Hepatocyte (in vitro differentiated cells): ENCODE data around the gene NECAB2. TPM values are rescaled to one million over a fixed set of nuclear protein-coding genes. Genes with fewer than 3 reads are reported as not detected.

ENCODE experiments used
- DNase-seq: peaks from one replicate; pipeline ENCODE4 v3.0.0-alpha.2; 2016; ENCODE audit warnings: low spot score
- H2AFZ ChIP-seq: fragments of 200-600 bp; sonication (generic); 2 replicates; pipeline ENCODE4 v1.6.0; 2016; ENCODE audit warnings: antibody characterized with exemption, mild to moderate bottlenecking
- H3K27ac ChIP-seq: fragments of 200-600 bp; sonication (generic); 2 replicates; pipeline ENCODE4 v1.5.1; 2016; ENCODE audit warnings: mild to moderate bottlenecking
- H3K27me3 ChIP-seq: fragments of 200-600 bp; sonication (generic); 2 replicates; pipeline ENCODE4 v1.6.1; 2016
- H3K36me3 ChIP-seq: fragments of 200-600 bp; sonication (generic); replicated peaks from 2 replicates; pipeline ENCODE4 v1.5.1; 2016; ENCODE audit warnings: low read depth; ENCODE audit not compliant: insufficient read depth
- H3K4me1 ChIP-seq: fragments of 200-600 bp; sonication (generic); 2 replicates; pipeline ENCODE4 v1.5.1; 2016; ENCODE audit warnings: mild to moderate bottlenecking, moderate library complexity; ENCODE audit not compliant: insufficient read depth
- H3K4me2 ChIP-seq: fragments of 200-600 bp; sonication (generic); 2 replicates; pipeline ENCODE4 v1.6.0; 2016
- H3K4me3 ChIP-seq: fragments of 200-600 bp; sonication (generic); 2 replicates; pipeline ENCODE4 v1.5.1; 2016; ENCODE audit warnings: mild to moderate bottlenecking
- H3K79me2 ChIP-seq: fragments of 200-600 bp; sonication (generic); 2 replicates; pipeline ENCODE4 v1.6.0; 2017; ENCODE audit warnings: mild to moderate bottlenecking
- H3K9me2 ChIP-seq: fragments of 200-600 bp; sonication (generic); replicated peaks from 2 replicates; pipeline ENCODE4 v1.6.0; 2017; ENCODE audit warnings: mild to moderate bottlenecking; ENCODE audit not compliant: insufficient read depth
- H3K9me3 ChIP-seq: fragments of 200-600 bp; sonication (generic); 2 replicates; pipeline ENCODE4 v1.5.1; 2016; ENCODE audit warnings: low read depth, mild to moderate bottlenecking
- H4K20me1 ChIP-seq: fragments of 200-600 bp; sonication (generic); 2 replicates; pipeline ENCODE4 v1.6.0; 2016; ENCODE audit warnings: mild to moderate bottlenecking; ENCODE audit not compliant: insufficient read depth, poor library complexity, severe bottlenecking
- EZH2 ChIP-seq: fragments of 200-600 bp; sonication (generic); IDR thresholded peaks from 2 replicates; pipeline ENCODE4 v1.6.1; 2016; ENCODE audit warnings: antibody characterized with exemption, mild to moderate bottlenecking, borderline replicate concordance
- EZH2phosphoT487 ChIP-seq: fragments of 200-600 bp; sonication (generic); IDR thresholded peaks from one replicate; pipeline ENCODE4 v1.6.1; 2018; ENCODE audit warnings: antibody characterized with exemption, mild to moderate bottlenecking, low read depth, moderate library complexity; ENCODE audit not compliant: unreplicated experiment, severe bottlenecking
- WGBS: methylation state at CpG from one replicate; pipeline ENCODE4 v1.1.6; 2016; ENCODE audit warnings: low lambda C conversion rate; ENCODE audit errors: missing lambda C conversion rate; 5-methylcytosine and 5-hydroxymethylcytosine counted together
- polyA plus RNA-seq: library from polyadenylated mRNA; unstranded; fragments of >200 nt; fragmentation: Nextera tagmentation; extraction: Ambion mirVana; gene quantifications from 2 replicates; pipeline ENCODE4 v1.2.1, GENCODE V29; 2016
- total RNA-seq: library from RNA; depleted of rRNA; stranded (reverse); fragments of >200 nt; gene quantifications from 2 replicates; pipeline ENCODE4 v1.2.3, GENCODE V29; 2014
- TF ChIP-seq, protein P1 (sequence below): fragments of 200-600 bp; sonication (generic); IDR thresholded peaks from 2 replicates; pipeline ENCODE4 v1.5.1; 2016; ENCODE audit warnings: antibody characterized with exemption, mild to moderate bottlenecking; ENCODE audit not compliant: poor library complexity

NECAB2 gene
- total and polyA plus RNA-seq, 2 experiments from 2014 or later, result 1.1 TPM; not detected in 1

DNA sequence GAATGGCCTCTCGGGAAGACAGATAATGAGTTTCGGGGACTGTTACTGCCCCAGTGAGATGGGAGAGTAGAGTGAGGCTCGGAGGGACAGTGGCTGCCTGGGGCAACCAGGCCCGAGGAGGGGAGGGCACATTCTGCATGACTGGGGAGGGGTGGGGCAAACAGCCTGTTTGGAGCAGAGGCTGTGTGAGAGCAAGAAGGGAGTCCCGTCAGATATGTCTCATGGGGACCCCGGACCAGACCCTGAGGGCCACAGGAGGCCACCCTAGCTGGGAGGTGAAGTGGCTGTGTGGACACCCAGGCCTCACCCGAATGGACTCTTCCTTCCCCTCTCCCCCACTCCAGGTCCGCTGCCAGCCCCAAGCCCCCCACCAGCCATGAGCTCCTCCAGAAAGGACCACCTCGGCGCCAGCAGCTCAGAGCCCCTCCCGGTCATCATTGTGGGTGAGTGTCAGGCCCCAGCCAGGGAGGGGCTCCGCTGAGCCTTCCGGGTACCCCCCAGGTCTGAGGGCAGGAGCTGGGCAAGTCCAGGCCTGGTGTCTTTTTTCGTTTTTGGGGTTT, 10.7 kb upstream of the NECAB2 start:
- no peaks in the 10 kb centered on the region for H3K79me2 ChIP-seq
- no peaks in the 10 kb centered on the region for H4K20me1 ChIP-seq
- H2AFZ ChIP-seq, result no peak overlapping the region
- DNase-seq, result no peak
- no peaks in the 10 kb centered on the region for H3K27me3 ChIP-seq
- H3K9me2 ChIP-seq, result no peaks in the 10 kb centered on the region
- H3K4me1 ChIP-seq, result peaks cover 10% of the 10 kb centered on the region
- H3K27ac ChIP-seq, result no peak overlapping the region
- no peaks in the 10 kb centered on the region for H3K36me3 ChIP-seq
- TF ChIP-seq, protein P1, sequence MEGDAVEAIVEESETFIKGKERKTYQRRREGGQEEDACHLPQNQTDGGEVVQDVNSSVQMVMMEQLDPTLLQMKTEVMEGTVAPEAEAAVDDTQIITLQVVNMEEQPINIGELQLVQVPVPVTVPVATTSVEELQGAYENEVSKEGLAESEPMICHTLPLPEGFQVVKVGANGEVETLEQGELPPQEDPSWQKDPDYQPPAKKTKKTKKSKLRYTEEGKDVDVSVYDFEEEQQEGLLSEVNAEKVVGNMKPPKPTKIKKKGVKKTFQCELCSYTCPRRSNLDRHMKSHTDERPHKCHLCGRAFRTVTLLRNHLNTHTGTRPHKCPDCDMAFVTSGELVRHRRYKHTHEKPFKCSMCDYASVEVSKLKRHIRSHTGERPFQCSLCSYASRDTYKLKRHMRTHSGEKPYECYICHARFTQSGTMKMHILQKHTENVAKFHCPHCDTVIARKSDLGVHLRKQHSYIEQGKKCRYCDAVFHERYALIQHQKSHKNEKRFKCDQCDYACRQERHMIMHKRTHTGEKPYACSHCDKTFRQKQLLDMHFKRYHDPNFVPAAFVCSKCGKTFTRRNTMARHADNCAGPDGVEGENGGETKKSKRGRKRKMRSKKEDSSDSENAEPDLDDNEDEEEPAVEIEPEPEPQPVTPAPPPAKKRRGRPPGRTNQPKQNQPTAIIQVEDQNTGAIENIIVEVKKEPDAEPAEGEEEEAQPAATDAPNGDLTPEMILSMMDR, result no peak
- no peak for TF ChIP-seq EZH2
- TF ChIP-seq EZH2phosphoT487, result no peak
- H3K4me3 ChIP-seq, result no peak overlapping the region
- no peaks in the 10 kb centered on the region for H3K9me3 ChIP-seq
- H3K4me2 ChIP-seq, result no peak overlapping the region
- 97% methylated on average over 13 of the region's 14 CpGs for WGBS

DNA sequence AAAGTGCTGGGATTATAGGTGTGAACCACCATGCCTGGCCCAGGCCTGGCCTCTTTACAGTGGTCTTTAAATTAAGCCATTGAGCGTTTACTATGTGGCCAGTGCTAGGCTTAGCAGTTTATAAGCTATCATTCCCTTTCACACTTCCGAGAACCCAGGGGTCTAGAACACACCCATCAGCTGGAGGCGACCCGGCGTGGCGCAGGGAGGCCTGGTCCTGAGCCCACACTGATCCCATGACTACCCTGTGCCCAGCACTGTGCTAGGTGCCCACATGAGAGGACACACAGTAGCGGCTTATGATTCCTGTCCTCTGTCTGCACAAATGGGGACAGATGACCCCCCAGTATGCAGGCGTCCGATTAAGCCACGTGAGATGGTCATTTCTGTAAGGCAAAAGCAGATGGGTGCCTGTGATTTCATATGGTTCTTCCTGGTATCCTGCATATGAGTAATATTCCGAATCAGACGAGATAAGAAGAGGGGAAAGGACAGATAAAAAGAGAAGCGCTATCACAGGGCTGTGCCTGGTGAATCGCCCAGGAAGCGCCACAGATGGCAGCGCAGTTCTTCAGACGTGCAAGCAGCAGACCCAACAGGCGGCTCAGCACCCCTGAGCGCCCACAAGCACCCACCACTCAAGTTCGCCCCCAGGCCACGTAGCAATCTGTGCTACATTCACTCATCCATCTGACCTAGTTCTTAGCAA, 9.8 kb upstream of the NECAB2 start:
- DNase-seq, result no peak
- Histone ChIP-seq H2AFZ (no peak overlapping the region), H3K36me3 (no peaks in the 10 kb centered on the region), H3K4me3 (no peak overlapping the region), H3K4me1 (peaks cover 5% of the 10 kb centered on the region), H3K27ac (no peak overlapping the region), H4K20me1 (no peaks in the 10 kb centered on the region), H3K4me2 (no peak overlapping the region), H3K79me2 (no peaks in the 10 kb centered on the region), H3K27me3 (no peaks in the 10 kb centered on the region), H3K9me3 (no peaks in the 10 kb centered on the region), H3K9me2 (no peaks in the 10 kb centered on the region)
- WGBS, result 75% methylated on average over 21 of the region's 21 CpGs
- no peak for TF ChIP-seq EZH2phosphoT487
- TF ChIP-seq EZH2, result no peak
- TF ChIP-seq, protein P1, result no peak

DNA sequence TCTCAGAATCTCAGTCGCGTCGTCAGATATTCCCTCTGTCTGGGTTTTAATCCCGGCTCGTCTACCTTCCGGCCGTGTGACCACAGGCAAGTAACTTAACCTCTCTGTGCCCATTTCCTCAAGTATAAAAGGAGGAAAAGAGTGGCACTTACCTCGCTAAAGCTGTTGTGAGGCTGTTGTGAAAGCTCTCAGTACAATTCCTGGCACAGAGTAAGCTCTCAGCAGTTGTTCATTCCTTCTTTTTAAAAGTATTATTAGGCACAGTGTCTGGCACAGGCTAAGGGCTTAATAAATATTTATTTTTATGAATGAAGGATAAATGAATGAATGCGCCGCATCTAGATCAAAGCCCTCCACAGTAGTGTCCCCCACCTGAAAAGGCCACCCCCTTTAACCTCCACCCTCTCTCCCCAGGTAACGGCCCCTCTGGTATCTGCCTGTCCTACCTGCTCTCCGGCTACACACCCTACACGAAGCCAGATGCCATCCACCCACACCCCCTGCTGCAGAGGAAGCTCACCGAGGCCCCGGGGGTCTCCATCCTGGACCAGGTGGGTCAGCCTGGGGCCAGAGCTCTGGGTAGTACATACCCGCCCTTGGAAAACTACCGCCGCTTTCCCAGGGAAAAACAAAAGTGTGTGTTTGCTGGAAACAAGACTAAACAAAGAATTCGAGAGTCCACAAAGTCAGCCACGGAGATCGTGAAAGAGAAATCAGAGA, 9.0 kb upstream of the NECAB2 start:
- Histone ChIP-seq H3K36me3 (no peaks in the 10 kb centered on the region), H3K4me2 (no peak overlapping the region), H3K79me2 (no peaks in the 10 kb centered on the region), H3K4me1 (peaks cover 5% of the 10 kb centered on the region), H4K20me1 (no peaks in the 10 kb centered on the region), H3K27ac (no peak overlapping the region), H3K9me2 (no peaks in the 10 kb centered on the region), H2AFZ (no peak overlapping the region), H3K4me3 (no peak overlapping the region), H3K27me3 (no peaks in the 10 kb centered on the region), H3K9me3 (no peaks in the 10 kb centered on the region)
- 79% methylated on average over 21 of the region's 21 CpGs for WGBS
- no peak for DNase-seq
- TF ChIP-seq EZH2, result no peak
- TF ChIP-seq EZH2phosphoT487, result no peak
- TF ChIP-seq, protein P1, result no peak
